ENCODE data around the gene HSPB2. TPM values are rescaled to one million over a fixed set of nuclear protein-coding genes. Genes with fewer than 3 reads are reported as not detected.

HSPB2 gene
- total and polyA plus RNA-seq, 10 of the 15 experiments (the other 5 are each of a cell fraction or from before 2014, with no cell fraction given) = not detected

DNA sequence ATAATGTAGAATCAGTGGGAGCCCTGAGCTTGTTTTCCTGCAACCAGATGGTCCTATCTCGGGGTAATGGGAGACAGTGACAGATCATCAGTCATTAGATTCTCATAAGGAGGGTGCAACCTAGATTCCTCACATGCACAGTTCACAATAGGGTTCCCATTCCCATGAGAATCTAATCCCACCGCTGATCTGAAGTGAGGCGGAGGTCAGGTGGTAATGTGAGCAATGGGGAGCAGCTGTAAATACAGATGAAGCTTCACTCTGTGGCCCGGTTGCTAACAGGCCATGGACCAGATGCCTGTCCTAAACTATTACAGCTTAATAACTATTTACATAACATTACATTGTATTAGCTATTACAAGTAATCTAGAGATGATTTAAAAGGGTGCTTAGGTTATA, 41.6 kb downstream of the HSPB2 start (continued):
- no peak for TF ChIP-seq E2F8 (IDR thresholded peaks at IDR 0.05; ENCODE audit: low read depth, partially characterized antibody)
- TF ChIP-seq REST (IDR thresholded peaks at IDR 0.05; ENCODE audit: low read depth, low read length) = no peak
- no peak for TF ChIP-seq TBL1XR1 (IDR thresholded peaks at IDR 0.05; ENCODE audit: low read depth, low read length)
- TF ChIP-seq NRF1 (conservative IDR thresholded peaks at IDR 0.05; ENCODE audit: low read depth, low read length) = no peak
- TF ChIP-seq WRNIP1 (IDR thresholded peaks at IDR 0.05; ENCODE audit: borderline replicate concordance, low read depth, low read length) = no peak
- TF ChIP-seq, protein P1, sequence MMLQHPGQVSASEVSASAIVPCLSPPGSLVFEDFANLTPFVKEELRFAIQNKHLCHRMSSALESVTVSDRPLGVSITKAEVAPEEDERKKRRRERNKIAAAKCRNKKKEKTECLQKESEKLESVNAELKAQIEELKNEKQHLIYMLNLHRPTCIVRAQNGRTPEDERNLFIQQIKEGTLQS (IDR thresholded peaks at IDR 0.05; ENCODE audit: borderline replicate concordance, extremely low read depth, low read depth, low read length) = no peak
- no peak for TF ChIP-seq POU2F2 (IDR thresholded peaks at IDR 0.05; ENCODE audit: borderline replicate concordance, low read depth, low read length)
- no peak for TF ChIP-seq BCL11A (IDR thresholded peaks at IDR 0.05; ENCODE audit: low read depth, low read length)
